OCI-LY7 (cell line): ENCODE results near the gene SNX12. TPM values are rescaled to one million over a fixed set of nuclear protein-coding genes. Genes with fewer than 3 reads are reported as not detected.

Source experiments
- BruUV-seq: library from RNA; stranded (reverse); fragments of 400-500 nt; replicated peaks from 2 replicates; lab custom pipeline; 2021; lab: Mats Ljungman, UMichigan
- CTCF ChIA-PET: fragments of 300-600 bp; sonication (Branson Sonifier 250); formaldehyde crosslinking; loops from one replicate; lab custom pipeline; 2022; ENCODE audit warnings: antibody characterized with exemption; ENCODE audit not compliant: unreplicated experiment; lab: Charles Lee
- POLR2A ChIA-PET: fragments of 300-600 bp; sonication (Branson Sonifier 250); formaldehyde crosslinking; loops from one replicate; lab custom pipeline; 2022; ENCODE audit warnings: antibody characterized with exemption; lab: Charles Lee
- DNase-seq: peaks from one replicate; pipeline ENCODE4 v3.0.0-alpha.2; 2015; ENCODE audit warnings: low spot score
- H2AFZ ChIP-seq: fragments of 200-600 bp; sonication (generic), shearing (Covaris generic); 2 replicates; pipeline ENCODE4 v1.6.1; 2014; ENCODE audit warnings: mild to moderate bottlenecking, antibody characterized with exemption, low read length, moderate library complexity
- H3K27ac ChIP-seq: fragments of 200-600 bp; sonication (generic); 2 replicates; pipeline ENCODE4 v1.5.1; 2014; ENCODE audit warnings: mixed run types, low read depth, mild to moderate bottlenecking, moderate library complexity, low read length, inconsistent platforms; ENCODE audit not compliant: poor library complexity, severe bottlenecking
- H3K36me3 ChIP-seq: fragments of 200-600 bp; sonication (generic); 2 replicates; pipeline ENCODE4 v1.6.1; 2014; ENCODE audit warnings: mild to moderate bottlenecking, antibody characterized with exemption, low read length, moderate library complexity, mixed read lengths; ENCODE audit not compliant: insufficient read depth
- H3K4me1 ChIP-seq: fragments of 200-600 bp; sonication (generic); 2 replicates; pipeline ENCODE4 v1.5.1; 2014; ENCODE audit warnings: mild to moderate bottlenecking, low read length; ENCODE audit not compliant: insufficient read depth, poor library complexity, severe bottlenecking
- H3K4me2 ChIP-seq: fragments of 200-600 bp; sonication (generic); 2 replicates; pipeline ENCODE4 v1.6.1; 2014; ENCODE audit warnings: mild to moderate bottlenecking, low read length
- H3K4me3 ChIP-seq: fragments of 200-600 bp; sonication (generic); 2 replicates; pipeline ENCODE4 v1.5.1; 2014; ENCODE audit warnings: mild to moderate bottlenecking, low read depth, low read length; ENCODE audit not compliant: poor library complexity, severe bottlenecking
- H3K79me2 ChIP-seq: fragments of 200-600 bp; sonication (generic); 2 replicates; pipeline ENCODE4 v1.6.1; 2016; ENCODE audit warnings: low read depth, mild to moderate bottlenecking, low read length, moderate library complexity, mixed read lengths; ENCODE audit not compliant: insufficient read depth
- H3K9me2 ChIP-seq: fragments of 200-600 bp; sonication (generic); 2 replicates; pipeline ENCODE4 v1.6.1; 2016; ENCODE audit warnings: mild to moderate bottlenecking, low read length, mixed read lengths; ENCODE audit not compliant: insufficient read depth
- H3K9me3 ChIP-seq: fragments of 200-600 bp; sonication (generic); 2 replicates; pipeline ENCODE4 v1.6.1; 2014; ENCODE audit warnings: mild to moderate bottlenecking, mixed run types, low read length, mixed read lengths
- H4K20me1 ChIP-seq: fragments of 200-600 bp; sonication (generic); 2 replicates; pipeline ENCODE4 v1.6.1; 2014; ENCODE audit warnings: mild to moderate bottlenecking, antibody characterized with exemption, low read length, moderate library complexity, mixed read lengths; ENCODE audit not compliant: insufficient read depth
- CTCF ChIP-seq: fragments of 200-600 bp; sonication (generic); conservative IDR thresholded peaks from 2 replicates; pipeline ENCODE4 v1.5.1; 2014; ENCODE audit warnings: mild to moderate bottlenecking, antibody characterized with exemption, low read length, moderate library complexity, mixed read lengths
- EZH2phosphoT487 ChIP-seq: fragments of 200-600 bp; sonication (generic); IDR thresholded peaks from 2 replicates; pipeline ENCODE4 v1.6.1; 2018; ENCODE audit warnings: low read depth, borderline replicate concordance, mild to moderate bottlenecking, mixed run types, antibody characterized with exemption, low read length, moderate library complexity, mixed read lengths
- intact Hi-C: fragments of 100-400 bp; cut with micrococcal nuclease; formaldehyde crosslinking; loops from one replicate; pipeline ENCODE4 v1.10.0; 2022; ENCODE audit not compliant: unreplicated experiment
- small RNA-seq: library from RNA; depleted of rRNA; stranded (forward); fragments of <200 nt; gene quantifications from one replicate; pipeline ENCODE3, GENCODE V24; 2014
- total RNA-seq, 2 experiments: library from RNA; depleted of rRNA in 1 of 2; stranded (reverse); fragments of >200 nt in 1 of 2; shearing (Covaris generic) in 1 of 2; gene quantifications; 2 replicates each; pipeline ENCODE4 v1.2.3, GENCODE V29; 2014 to 2022

SNX12 gene
- total RNA-seq, 2 experiments from 2014 or later = 24.8 to 28.7 TPM

- ChIA-PET POLR2A (interaction anchor here (0.8 kb wide), 1 partner anchor 9 kb away, joined by 3 read pairs; no protein-coding TSS in a partner anchor), CTCF (no interaction called here)
- DNase-seq = no peak
- Histone ChIP-seq H4K20me1 (no peaks in the 10 kb centered on the region), H2AFZ (no peak overlapping the region), H3K79me2 (no peaks in the 10 kb centered on the region), H3K36me3 (no peaks in the 10 kb centered on the region), H3K9me3 (no peaks in the 10 kb centered on the region), H3K4me1 (no peaks in the 10 kb centered on the region), H3K4me3 (no peak overlapping the region), H3K9me2 (no peaks in the 10 kb centered on the region), H3K27ac (no peak overlapping the region), H3K4me2 (no peak overlapping the region)
- no TSS peak for BruUV-seq
- TF ChIP-seq CTCF = no peak
- no peak for TF ChIP-seq EZH2phosphoT487
- intact Hi-C loops = no loop called here
Observed at GRCh38 chrX:71017396-71017939, 50.7 kb downstream of the SNX12 start.

Small RNAs within 50 kb of the gene (small RNA-seq; reads per million reads assigned to genes)
- gene CXorf65 (not detected), gene RNU1-56P (0.26 reads per million)

Other genes starting within 250 kb of the SNX12 start
- gene TEX11, start 159.6 kb downstream of the SNX12 start, total RNA-seq (2014; rRNA removed; shearing (Covaris generic)) = not detected in 2 replicates
- gene TEX11, start 159.6 kb downstream of the SNX12 start, total RNA-seq (2022) = not detected in 2 replicates
- gene SLC7A3, start 137.2 kb downstream of the SNX12 start, total RNA-seq (2014; rRNA removed; shearing (Covaris generic)) = not detected in 2 replicates
- gene SLC7A3, start 137.2 kb downstream of the SNX12 start, total RNA-seq (2022) = not detected in 2 replicates
- 3.8 and 6.7 TPM in 2 replicates for gene FOXO4, start 27.5 kb upstream of the SNX12 start, total RNA-seq (2014; rRNA removed; shearing (Covaris generic))
- 12.1 and 12.8 TPM in 2 replicates for gene FOXO4, start 27.5 kb upstream of the SNX12 start, total RNA-seq (2022)
- 1.1 and 3.2 TPM in 2 replicates for gene CXorf65, start 38.4 kb upstream of the SNX12 start, total RNA-seq (2014; rRNA removed; shearing (Covaris generic))
- 1.8 and 5.1 TPM in 2 replicates for gene CXorf65, start 38.4 kb upstream of the SNX12 start, total RNA-seq (2022)
- 20.5 and 21.5 TPM in 2 replicates for gene IL2RG, start 43.2 kb upstream of the SNX12 start, total RNA-seq (2014; rRNA removed; shearing (Covaris generic))
- gene IL2RG, start 43.2 kb upstream of the SNX12 start, total RNA-seq (2022) = 33.3 and 33.6 TPM in 2 replicates
- 20.5 and 23.1 TPM in 2 replicates for gene MED12, start 50.3 kb upstream of the SNX12 start, total RNA-seq (2014; rRNA removed; shearing (Covaris generic))
- 31.1 and 38.8 TPM in 2 replicates for gene MED12, start 50.3 kb upstream of the SNX12 start, total RNA-seq (2022)
- 0.51 and 0.57 TPM in 2 replicates for gene NLGN3, start 76.5 kb upstream of the SNX12 start, total RNA-seq (2014; rRNA removed; shearing (Covaris generic))
- 1.3 and 1.7 TPM in 2 replicates for gene NLGN3, start 76.5 kb upstream of the SNX12 start, total RNA-seq (2022)
- not detected in 2 replicates for gene GJB1, start 154.9 kb upstream of the SNX12 start, total RNA-seq (2014; rRNA removed; shearing (Covaris generic))
- gene GJB1, start 154.9 kb upstream of the SNX12 start, total RNA-seq (2022) = not detected in 2 replicates
- 21.8 and 23.8 TPM in 2 replicates for gene ZMYM3, start 185.8 kb upstream of the SNX12 start, total RNA-seq (2014; rRNA removed; shearing (Covaris generic))
- 40.3 and 41.4 TPM in 2 replicates for gene ZMYM3, start 185.8 kb upstream of the SNX12 start, total RNA-seq (2022)
- gene NONO, start 215.3 kb upstream of the SNX12 start, total RNA-seq (2014; rRNA removed; shearing (Covaris generic)) = 379 and 508 TPM in 2 replicates
- 488 and 532 TPM in 2 replicates for gene NONO, start 215.3 kb upstream of the SNX12 start, total RNA-seq (2022)
- gene ITGB1BP2, start 233.4 kb upstream of the SNX12 start, total RNA-seq (2014; rRNA removed; shearing (Covaris generic)) = 7.8 and 8.8 TPM in 2 replicates
- 7.5 and 8.9 TPM in 2 replicates for gene ITGB1BP2, start 233.4 kb upstream of the SNX12 start, total RNA-seq (2022)